ENCODE data around the gene C19orf85.

GRCh38 chr19:55449469-55449868 is 15.1 kb downstream of the C19orf85 start:
- TF ChIP-seq CTCF (IDR thresholded peaks at IDR 0.05) (no peak), EZH2 (IDR thresholded peaks at IDR 0.05) (no peak)
